Measurements from ENCODE around the gene CDKL4. TPM values are rescaled to one million over a fixed set of nuclear protein-coding genes. Genes with fewer than 3 reads are reported as not detected.

Gene CDKL4
- polyA plus RNA-seq, 2 of the 4 experiments (the other 2 are of a cell fraction), result 0.06 TPM; not detected in 1

DNA sequence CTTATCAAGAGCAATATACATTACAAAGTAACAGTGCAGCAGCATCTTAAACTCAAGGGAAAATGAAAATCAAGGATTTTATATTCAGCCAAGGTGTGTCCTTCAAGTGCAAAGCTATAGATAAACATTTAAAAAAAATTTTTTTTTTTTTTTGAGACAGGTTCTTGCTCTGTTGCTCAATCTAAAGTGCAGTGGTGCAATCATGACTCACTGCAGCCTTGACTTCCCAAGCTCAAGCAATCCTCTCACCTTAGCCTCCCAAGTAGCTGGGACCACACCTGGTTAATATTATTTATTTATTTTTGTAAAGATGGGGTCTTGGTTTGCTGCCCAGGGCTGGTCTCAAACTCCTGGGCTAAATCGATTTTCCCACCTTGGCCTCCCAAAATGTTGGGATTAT, 9.0 kb downstream of the CDKL4 start:
- no peak overlapping the region for H3K27ac ChIP-seq
- no peak for TF ChIP-seq ZC3H11A (IDR thresholded peaks at IDR 0.05)
- TF ChIP-seq TP53 (CRISPR knock-in tag; IDR thresholded peaks at IDR 0.05), result no peak
- no peak for TF ChIP-seq EHF (CRISPR knock-in tag; IDR thresholded peaks at IDR 0.05)
- no peak for TF ChIP-seq RNF2 (IDR thresholded peaks at IDR 0.05; ENCODE audit: borderline replicate concordance, low read depth)
- TF ChIP-seq RFX5 (IDR thresholded peaks at IDR 0.05), result no peak
- TF ChIP-seq, protein P1, sequence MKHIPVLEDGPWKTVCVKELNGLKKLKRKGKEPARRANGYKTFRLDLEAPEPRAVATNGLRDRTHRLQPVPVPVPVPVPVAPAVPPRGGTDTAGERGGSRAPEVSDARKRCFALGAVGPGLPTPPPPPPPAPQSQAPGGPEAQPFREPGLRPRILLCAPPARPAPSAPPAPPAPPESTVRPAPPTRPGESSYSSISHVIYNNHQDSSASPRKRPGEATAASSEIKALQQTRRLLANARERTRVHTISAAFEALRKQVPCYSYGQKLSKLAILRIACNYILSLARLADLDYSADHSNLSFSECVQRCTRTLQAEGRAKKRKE (CRISPR knock-in tag; IDR thresholded peaks at IDR 0.05; ENCODE audit: low read depth), result no peak
- peak; percentile 67 to 75; a peak in 3 of 4 replicates for TF ChIP-seq CEBPB (IDR thresholded peaks at IDR 0.05)
- no peak for TF ChIP-seq MYC (IDR thresholded peaks at IDR 0.05; ENCODE audit: borderline replicate concordance, low read length)
- TF ChIP-seq, protein P2, sequence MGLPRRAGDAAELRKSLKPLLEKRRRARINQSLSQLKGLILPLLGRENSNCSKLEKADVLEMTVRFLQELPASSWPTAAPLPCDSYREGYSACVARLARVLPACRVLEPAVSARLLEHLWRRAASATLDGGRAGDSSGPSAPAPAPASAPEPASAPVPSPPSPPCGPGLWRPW (IDR thresholded peaks at IDR 0.05), result 0 out of 2 replicates have a peak, but pooled peaks have one; percentile 47
- no peak for TF ChIP-seq BHLHE40 (IDR thresholded peaks at IDR 0.05; ENCODE audit: low read depth, low read length)
- no peak for TF ChIP-seq RARB (CRISPR knock-in tag; IDR thresholded peaks at IDR 0.05)
- TF ChIP-seq SREBF2 (IDR thresholded peaks at IDR 0.05), result no peak
- peak; percentile 35; the same call in 1 of the 2 replicates for TF ChIP-seq FOSL2 (IDR thresholded peaks at IDR 0.05)
- peak; percentile 47 for TF ChIP-seq FOSL2 (CRISPR knock-in tag; IDR thresholded peaks at IDR 0.05)
- TF ChIP-seq PHF8 (IDR thresholded peaks at IDR 0.05; ENCODE audit: borderline replicate concordance, low read depth), result no peak
- TF ChIP-seq HOXB5 (CRISPR knock-in tag; IDR thresholded peaks at IDR 0.05), result no peak
- TF ChIP-seq CBX2 (IDR thresholded peaks at IDR 0.05; ENCODE audit: borderline replicate concordance, low read depth), result no peak
- no peak for TF ChIP-seq GATA3 (IDR thresholded peaks at IDR 0.05; ENCODE audit: borderline replicate concordance)
- TF ChIP-seq, protein P3, sequence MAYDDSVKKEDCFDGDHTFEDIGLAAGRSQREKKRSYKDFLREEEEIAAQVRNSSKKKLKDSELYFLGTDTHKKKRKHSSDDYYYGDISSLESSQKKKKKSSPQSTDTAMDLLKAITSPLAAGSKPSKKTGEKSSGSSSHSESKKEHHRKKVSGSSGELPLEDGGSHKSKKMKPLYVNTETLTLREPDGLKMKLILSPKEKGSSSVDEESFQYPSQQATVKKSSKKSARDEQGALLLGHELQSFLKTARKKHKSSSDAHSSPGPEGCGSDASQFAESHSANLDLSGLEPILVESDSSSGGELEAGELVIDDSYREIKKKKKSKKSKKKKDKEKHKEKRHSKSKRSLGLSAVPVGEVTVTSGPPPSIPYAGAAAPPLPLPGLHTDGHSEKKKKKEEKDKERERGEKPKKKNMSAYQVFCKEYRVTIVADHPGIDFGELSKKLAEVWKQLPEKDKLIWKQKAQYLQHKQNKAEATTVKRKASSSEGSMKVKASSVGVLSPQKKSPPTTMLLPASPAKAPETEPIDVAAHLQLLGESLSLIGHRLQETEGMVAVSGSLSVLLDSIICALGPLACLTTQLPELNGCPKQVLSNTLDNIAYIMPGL (CRISPR knock-in tag; IDR thresholded peaks at IDR 0.05; ENCODE audit: borderline replicate concordance), result no peak
- no peak overlapping the region for H3K4me3 ChIP-seq
- ChIA-PET POLR2A (no interaction called here), CTCF (interaction anchor here (1.0 to 2.8 kb wide), 3 partner anchors 168 to 287 kb away, joined by 3 to 12 read pairs (median 9); no protein-coding TSS in a partner anchor)
- ATAC-seq, result no peak
- WGBS (ENCODE audit: missing lambda C conversion rate), result 8% methylated on average over 1 of the region's 1 CpG
- no peak overlapping the region for H3K4me2 ChIP-seq
- DNase-seq (ENCODE audit: low read depth in 1 of 2, low spot score in 1 of 2), result peak in 1 of 2 experiments; percentile 16
- FAIRE-seq, result no peak
- no peaks in the 10 kb centered on the region for H3K4me1 ChIP-seq
- no peaks in the 10 kb centered on the region for H3K9me3 ChIP-seq

DNA sequence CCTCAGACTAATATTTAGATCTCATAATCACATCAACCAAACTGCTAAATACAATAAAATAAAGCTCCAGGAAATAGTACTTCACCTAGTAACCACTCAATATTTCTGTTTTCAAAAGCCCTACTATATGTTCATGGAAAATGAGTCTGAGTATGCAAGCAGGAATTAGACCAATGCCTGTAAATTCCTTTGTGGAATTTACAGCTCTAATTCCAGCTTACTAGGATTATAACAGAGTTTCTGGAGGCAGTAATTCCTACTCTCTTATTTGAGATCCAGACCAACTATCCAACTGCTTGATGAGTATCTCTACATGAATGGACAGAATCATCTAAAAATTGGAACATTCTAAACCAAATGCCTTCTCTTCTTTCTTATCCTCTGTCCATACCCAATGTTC, 11.6 kb downstream of the CDKL4 start:
- no peak overlapping the region for H3K4me2 ChIP-seq
- ATAC-seq (no peak), DNase-seq (ENCODE audit: low read depth in 1 of 2, low spot score in 1 of 2) (no peak), FAIRE-seq (no peak)
- ChIA-PET CTCF (interaction anchor here (1.0 to 1.4 kb wide), 4 partner anchors 9 to 285 kb away, joined by 3 to 7 read pairs (median 4); no protein-coding TSS in a partner anchor), POLR2A (no interaction called here)
- no peaks in the 10 kb centered on the region for H3K4me1 ChIP-seq
- no peak overlapping the region for H3K4me3 ChIP-seq
- no peaks in the 10 kb centered on the region for H3K9me3 ChIP-seq
- TF ChIP-seq SREBF2 (IDR thresholded peaks at IDR 0.05), result no peak
- no peak for TF ChIP-seq MAFK (IDR thresholded peaks at IDR 0.05; ENCODE audit: partially characterized antibody)
- TF ChIP-seq RFX5 (IDR thresholded peaks at IDR 0.05), result no peak
- TF ChIP-seq, protein P4, sequence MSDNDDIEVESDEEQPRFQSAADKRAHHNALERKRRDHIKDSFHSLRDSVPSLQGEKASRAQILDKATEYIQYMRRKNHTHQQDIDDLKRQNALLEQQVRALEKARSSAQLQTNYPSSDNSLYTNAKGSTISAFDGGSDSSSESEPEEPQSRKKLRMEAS (IDR thresholded peaks at IDR 0.05), result no peak
- TF ChIP-seq, protein P3 (CRISPR knock-in tag; IDR thresholded peaks at IDR 0.05; ENCODE audit: borderline replicate concordance), result no peak
- no peak for TF ChIP-seq CHD2 (IDR thresholded peaks at IDR 0.05; ENCODE audit: low read length, partially characterized antibody)
- no peak for TF ChIP-seq GATA3 (IDR thresholded peaks at IDR 0.05; ENCODE audit: borderline replicate concordance)
- no peak for TF ChIP-seq POLR2A (IDR thresholded peaks at IDR 0.05; ENCODE audit: low read length)
- TF ChIP-seq NR3C1 (IDR thresholded peaks at IDR 0.05), result no peak
- TF ChIP-seq PHF8 (IDR thresholded peaks at IDR 0.05; ENCODE audit: borderline replicate concordance, low read depth), result no peak
- TF ChIP-seq FOXS1 (CRISPR knock-in tag; IDR thresholded peaks at IDR 0.05), result no peak
- no peak for TF ChIP-seq TFCP2L1 (CRISPR knock-in tag; IDR thresholded peaks at IDR 0.05)
- no peak for TF ChIP-seq JUNB (IDR thresholded peaks at IDR 0.05)
- TF ChIP-seq RCOR1 (IDR thresholded peaks at IDR 0.05; ENCODE audit: low read depth, low read length), result no peak
- no peak for TF ChIP-seq MYC (IDR thresholded peaks at IDR 0.05; ENCODE audit: borderline replicate concordance, low read length)
- TF ChIP-seq ZNF302 (CRISPR knock-in tag; IDR thresholded peaks at IDR 0.05), result no peak
- no peak for TF ChIP-seq FOSL2 (IDR thresholded peaks at IDR 0.05)
- TF ChIP-seq FOSL2 (CRISPR knock-in tag; IDR thresholded peaks at IDR 0.05), result no peak
- no peak overlapping the region for H3K27ac ChIP-seq

All from A549 (cell line).